ENCODE data around the gene PMEPA1.

PMEPA1 gene

GRCh38 chr20:57658447-57658832 lies 51.4 kb downstream of the PMEPA1 start:
- TF ChIP-seq POLR2AphosphoS5 (IDR thresholded peaks at IDR 0.05; ENCODE audit: low read depth, low read length) (no peak), TAF1 (IDR thresholded peaks at IDR 0.05; ENCODE audit: borderline replicate concordance, insufficient read depth, low read length) (no peak)
- TF ChIP-seq, protein P1, sequence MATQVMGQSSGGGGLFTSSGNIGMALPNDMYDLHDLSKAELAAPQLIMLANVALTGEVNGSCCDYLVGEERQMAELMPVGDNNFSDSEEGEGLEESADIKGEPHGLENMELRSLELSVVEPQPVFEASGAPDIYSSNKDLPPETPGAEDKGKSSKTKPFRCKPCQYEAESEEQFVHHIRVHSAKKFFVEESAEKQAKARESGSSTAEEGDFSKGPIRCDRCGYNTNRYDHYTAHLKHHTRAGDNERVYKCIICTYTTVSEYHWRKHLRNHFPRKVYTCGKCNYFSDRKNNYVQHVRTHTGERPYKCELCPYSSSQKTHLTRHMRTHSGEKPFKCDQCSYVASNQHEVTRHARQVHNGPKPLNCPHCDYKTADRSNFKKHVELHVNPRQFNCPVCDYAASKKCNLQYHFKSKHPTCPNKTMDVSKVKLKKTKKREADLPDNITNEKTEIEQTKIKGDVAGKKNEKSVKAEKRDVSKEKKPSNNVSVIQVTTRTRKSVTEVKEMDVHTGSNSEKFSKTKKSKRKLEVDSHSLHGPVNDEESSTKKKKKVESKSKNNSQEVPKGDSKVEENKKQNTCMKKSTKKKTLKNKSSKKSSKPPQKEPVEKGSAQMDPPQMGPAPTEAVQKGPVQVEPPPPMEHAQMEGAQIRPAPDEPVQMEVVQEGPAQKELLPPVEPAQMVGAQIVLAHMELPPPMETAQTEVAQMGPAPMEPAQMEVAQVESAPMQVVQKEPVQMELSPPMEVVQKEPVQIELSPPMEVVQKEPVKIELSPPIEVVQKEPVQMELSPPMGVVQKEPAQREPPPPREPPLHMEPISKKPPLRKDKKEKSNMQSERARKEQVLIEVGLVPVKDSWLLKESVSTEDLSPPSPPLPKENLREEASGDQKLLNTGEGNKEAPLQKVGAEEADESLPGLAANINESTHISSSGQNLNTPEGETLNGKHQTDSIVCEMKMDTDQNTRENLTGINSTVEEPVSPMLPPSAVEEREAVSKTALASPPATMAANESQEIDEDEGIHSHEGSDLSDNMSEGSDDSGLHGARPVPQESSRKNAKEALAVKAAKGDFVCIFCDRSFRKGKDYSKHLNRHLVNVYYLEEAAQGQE (IDR thresholded peaks at IDR 0.05; ENCODE audit: insufficient read depth in 1 of 2, low read depth in 2 of 2, low read length in 2 of 2): no peak

DNA sequence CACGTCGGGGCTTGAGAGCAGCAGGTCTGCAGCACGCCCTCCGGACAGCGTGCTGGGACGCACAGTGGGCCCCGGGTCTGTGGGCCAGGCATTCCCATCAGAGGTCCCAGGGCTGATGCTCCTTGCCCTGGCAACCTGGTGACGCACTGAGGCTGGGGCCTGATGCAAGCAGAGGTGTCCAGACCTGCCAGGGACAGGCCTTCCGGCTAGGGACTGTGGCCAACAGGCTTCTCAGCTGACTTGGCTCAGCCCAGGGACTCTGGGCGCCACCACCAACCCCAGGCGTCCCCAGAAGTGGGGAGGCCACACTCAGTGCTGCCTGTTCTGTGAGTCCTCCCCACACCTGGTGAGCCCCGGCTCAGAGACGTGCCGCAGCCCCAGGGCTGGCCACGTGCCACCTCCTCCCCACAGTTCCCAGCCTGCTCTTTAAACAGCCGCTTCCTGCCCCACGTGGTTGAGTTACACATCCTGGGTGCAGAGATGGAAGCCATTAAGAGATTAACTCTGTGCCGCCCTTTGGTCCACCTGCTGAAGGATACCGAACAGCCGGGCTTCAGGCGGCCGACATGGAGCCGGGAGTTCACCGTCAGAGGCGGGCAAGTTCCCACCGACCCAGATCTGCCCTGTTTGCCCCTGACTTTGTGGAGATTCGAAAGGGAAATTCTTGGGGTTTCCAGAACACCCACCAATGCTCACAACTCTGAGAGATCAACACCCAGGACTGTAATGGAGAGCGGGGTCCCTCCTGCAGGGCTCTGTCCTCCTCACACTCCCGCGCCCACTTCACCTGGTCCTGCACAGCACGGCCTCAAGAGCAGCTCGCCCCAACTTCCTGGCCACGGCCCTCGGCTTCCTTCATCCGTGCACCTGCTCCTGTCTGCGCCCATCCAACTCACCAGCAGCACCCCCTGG lies 52.0 kb downstream of the PMEPA1 start:
- TF ChIP-seq POLR2AphosphoS5 (IDR thresholded peaks at IDR 0.05; ENCODE audit: low read depth, low read length) (no peak), FOXP2 (optimal IDR thresholded peaks at IDR 0.05; ENCODE audit: borderline replicate concordance, extremely low read depth, extremely low read length, insufficient read depth) (no peak), SIN3A (IDR thresholded peaks at IDR 0.05; ENCODE audit: borderline replicate concordance, insufficient read depth, low read length) (no peak), TAF1 (IDR thresholded peaks at IDR 0.05; ENCODE audit: borderline replicate concordance, insufficient read depth, low read length) (no peak)
- TF ChIP-seq, protein P1 (IDR thresholded peaks at IDR 0.05; ENCODE audit: insufficient read depth in 1 of 2, low read depth in 2 of 2, low read length in 2 of 2): no peak

DNA sequence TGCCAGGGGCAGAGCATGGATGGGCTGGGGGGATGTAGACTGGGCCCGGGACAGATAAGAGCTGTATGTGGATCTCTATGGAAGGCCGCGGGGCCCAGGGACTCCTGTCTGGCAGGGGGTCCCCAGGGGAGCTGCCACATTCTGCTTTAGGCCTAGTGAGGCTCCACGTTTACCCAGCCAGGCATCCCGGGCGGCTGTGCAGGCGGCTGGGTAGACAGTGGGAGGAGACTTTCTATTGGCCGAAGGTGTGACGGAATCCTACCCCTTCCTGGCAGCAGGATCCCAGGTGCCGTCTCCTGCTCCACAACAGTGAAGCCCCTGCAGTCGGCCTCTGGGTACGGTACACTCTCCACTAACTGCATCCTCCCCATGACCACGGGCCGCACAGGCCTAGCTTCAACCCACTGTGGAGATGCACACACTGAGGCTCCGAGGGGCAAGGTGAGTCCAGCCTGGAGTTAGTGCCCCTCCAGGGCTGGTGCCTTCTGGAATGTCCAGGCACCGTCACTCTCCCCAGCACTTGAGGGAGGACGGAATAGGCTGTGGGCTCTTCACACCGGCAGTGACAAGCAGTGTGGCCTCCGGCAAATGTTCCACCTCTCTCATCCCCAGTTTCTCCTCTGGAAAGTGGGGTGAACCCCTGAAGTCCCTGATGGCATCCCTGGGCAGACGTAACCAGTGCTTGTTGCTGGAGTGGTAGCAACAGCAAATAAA lies 52.8 kb downstream of the PMEPA1 start:
- TF ChIP-seq SIN3A (IDR thresholded peaks at IDR 0.05; ENCODE audit: borderline replicate concordance, insufficient read depth, low read length): no peak
- TF ChIP-seq TAF1 (IDR thresholded peaks at IDR 0.05; ENCODE audit: borderline replicate concordance, insufficient read depth, low read length): no peak

- TF ChIP-seq TAF1 (IDR thresholded peaks at IDR 0.05; ENCODE audit: borderline replicate concordance, insufficient read depth, low read length) (no peak), FOXP2 (optimal IDR thresholded peaks at IDR 0.05; ENCODE audit: borderline replicate concordance, extremely low read depth, extremely low read length, insufficient read depth) (no peak), POLR2AphosphoS5 (IDR thresholded peaks at IDR 0.05; ENCODE audit: low read depth, low read length) (no peak), SIN3A (IDR thresholded peaks at IDR 0.05; ENCODE audit: borderline replicate concordance, insufficient read depth, low read length) (no peak)
- TF ChIP-seq, protein P1 (IDR thresholded peaks at IDR 0.05; ENCODE audit: insufficient read depth in 1 of 2, low read depth in 2 of 2, low read length in 2 of 2): no peak
Observed at GRCh38 chr20:57656252-57656820, 53.5 kb downstream of the PMEPA1 start.

DNA sequence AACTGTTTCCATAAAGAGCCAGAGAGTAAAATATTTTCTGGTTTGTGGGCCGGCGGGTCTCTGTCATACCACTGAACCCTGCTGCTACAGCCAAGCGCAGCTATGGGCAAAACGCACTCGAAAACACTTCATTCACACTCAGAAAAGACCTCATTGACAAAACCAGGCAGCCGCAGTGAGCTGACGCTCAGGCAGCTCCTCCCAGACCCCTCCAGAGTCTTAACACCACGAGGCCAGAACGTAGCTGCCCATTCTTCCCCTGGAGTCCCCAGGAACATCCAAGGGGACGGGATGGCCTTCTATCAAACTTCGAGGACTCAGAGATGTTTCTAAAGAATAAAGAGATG lies 54.0 kb downstream of the PMEPA1 start:
- TF ChIP-seq FOXP2 (optimal IDR thresholded peaks at IDR 0.05; ENCODE audit: borderline replicate concordance, extremely low read depth, extremely low read length, insufficient read depth) (no peak), SIN3A (IDR thresholded peaks at IDR 0.05; ENCODE audit: borderline replicate concordance, insufficient read depth, low read length) (no peak), POLR2AphosphoS5 (IDR thresholded peaks at IDR 0.05; ENCODE audit: low read depth, low read length) (no peak), TAF1 (IDR thresholded peaks at IDR 0.05; ENCODE audit: borderline replicate concordance, insufficient read depth, low read length) (no peak)
- TF ChIP-seq, protein P1 (IDR thresholded peaks at IDR 0.05; ENCODE audit: insufficient read depth in 1 of 2, low read depth in 2 of 2, low read length in 2 of 2): no peak

Measured in PFSK-1 (cell line).